ENCODE results near the gene LRRC40.
"Not testable (repeated sequence)": the region's sequence is repeated elsewhere in the genome, so short reads cannot be mapped to it uniquely, and the experiment has no call there.

Gene LRRC40

DNA sequence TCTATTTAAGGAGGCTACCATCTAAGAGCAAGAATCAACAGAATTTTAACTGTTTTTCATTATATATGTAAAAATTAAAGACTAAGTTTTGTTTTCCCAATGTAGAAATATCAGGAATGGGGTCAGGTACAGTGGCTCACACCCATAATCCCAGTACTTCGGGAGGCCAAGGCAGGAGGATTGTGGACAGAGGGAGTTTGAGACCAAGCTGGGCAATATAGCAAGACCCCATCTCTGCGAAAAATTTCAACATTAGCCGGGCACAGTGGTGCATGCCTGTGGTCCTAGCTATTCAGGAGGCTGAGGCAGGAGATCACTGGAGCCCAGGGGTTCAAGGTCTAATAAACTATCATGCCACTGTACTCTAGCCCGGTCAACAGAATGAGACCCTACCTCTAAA, 5.3 kb downstream of the LRRC40 start:
- DNase-seq: no peak

DNA sequence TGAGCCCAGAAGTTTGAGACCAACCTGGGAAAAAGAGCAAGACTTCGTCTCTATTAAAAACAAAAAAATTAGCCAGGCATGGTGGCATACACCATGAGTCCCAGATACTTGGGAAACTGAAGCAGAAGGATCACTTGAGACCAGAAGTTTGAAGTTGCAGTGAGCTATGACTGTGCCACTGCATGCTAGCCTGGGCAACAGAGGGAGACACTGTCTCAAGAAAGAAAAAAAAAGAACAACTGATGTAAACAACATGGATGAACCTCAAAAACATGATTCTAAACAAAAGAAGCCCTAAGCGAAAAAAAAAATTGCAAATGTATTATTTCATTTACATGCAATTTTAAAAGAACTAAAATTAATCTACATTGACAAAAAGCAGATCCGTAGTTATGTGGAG, 9.0 kb downstream of the LRRC40 start:
- DNase-seq: no peak

DNA sequence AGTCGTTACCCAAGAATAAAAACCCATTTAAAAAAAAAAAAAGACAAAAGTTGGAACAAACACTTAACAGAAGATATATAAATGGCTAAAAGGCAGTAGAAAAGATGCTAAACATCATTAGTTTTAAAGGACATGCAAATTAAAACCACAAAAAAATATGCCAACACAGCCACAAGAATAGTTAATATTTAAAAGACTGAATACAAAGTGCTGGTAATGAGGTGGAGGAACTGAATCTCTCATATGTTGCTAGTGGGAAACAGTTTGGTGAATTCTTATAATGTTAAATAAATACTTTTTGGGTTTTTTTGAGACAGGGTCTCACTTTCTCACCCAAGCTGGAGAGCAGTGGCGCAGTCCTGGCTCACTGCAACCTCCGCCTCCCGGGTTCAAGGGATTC, 10.0 kb downstream of the LRRC40 start:
- no peak for DNase-seq

DNA sequence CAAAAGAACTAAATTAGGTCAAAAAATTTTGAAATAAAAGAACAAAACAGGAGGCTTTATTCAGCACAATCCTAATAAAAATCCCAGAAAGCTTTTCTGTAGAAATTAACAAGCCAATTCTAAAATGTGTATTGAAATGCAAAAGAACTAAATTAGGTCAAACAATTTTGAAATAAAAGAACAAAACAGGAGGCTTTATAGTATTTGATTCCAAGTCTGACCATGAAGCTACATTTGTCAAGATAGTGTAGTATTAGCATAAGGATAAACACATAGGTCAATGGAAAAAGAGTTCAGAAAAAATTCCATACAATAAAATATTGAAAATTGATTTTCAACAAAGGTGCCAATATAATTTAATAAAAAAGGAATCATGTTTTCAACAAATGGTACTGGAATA, 10.8 kb downstream of the LRRC40 start:
- DNase-seq: no peak

DNA sequence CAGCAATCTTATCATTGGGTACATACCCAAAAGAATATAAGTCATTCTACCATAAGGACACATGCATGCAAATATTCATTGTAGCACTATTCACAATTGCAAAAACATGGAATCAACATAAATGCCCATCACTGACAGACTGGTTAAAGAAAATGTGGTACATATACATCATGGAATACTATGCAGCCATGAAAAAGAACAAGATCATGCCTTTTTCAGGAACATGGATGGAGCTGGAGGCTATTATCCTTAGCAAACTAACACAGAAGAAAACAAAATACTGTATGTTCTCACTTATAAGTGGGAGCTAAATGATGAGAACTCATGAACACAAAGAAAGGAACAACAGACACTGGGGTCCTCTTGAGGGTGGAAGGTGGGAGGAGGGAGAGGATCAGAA, 12.9 kb downstream of the LRRC40 start:
- not testable (repeated sequence) for DNase-seq

DNA sequence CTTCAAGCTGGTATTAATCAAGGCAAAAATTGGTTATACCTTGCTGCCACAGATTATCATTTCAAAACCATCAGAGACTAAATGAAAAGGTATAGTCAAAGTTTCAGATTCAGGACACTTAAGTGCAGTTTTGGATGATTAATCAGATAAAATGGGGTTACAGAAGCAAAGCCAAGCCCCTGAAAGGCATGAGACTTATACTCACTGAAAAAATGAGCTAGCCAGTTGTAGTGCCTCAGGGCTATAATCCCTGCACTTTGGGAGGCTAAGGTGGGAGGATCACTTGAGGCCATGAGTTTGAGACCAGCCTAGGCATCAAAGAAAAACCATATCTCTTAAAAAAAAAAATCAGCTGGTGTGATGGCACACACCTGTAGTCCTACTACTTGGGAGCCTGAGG, 15.2 kb downstream of the LRRC40 start:
- no peak for DNase-seq

DNA sequence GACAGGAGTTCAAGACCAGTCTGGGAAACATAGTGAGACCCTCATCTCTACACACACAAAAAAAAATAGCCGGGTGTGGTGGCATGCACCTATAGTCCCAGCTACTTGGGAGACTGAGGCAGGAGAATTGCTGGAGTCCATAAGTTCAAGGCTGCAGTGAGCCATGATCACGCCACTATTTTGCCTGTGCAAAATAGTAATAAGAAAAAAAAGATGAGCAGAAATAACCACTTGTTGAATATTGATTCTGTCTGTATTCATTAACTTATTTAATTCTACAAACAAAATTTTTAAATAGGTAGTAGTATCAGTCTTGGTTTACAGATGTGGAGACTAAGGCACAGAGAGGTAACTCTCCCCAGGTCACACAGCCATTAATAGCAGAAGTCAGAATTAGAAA, 16.9 kb downstream of the LRRC40 start:
- no peak for DNase-seq

DNA sequence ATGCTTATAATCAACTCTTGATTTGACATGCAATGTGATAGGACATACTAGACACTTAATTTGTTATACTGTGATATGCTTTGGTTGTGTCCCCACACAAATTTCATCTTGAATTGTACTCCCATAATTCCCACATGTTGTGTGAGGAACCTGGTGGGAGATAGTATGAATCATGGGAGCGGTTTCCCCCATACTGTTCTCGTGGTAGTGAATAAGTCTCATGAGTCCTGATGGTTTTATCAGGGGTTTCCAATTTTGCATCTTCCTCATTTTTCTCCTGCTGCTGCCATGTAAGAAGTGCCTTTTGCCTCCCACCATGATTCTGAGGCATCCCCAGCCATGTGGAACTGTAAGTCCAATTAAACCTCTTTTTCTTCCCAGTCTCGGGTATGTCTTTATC, 20.2 kb downstream of the LRRC40 start:
- not testable (repeated sequence) for DNase-seq

DNA sequence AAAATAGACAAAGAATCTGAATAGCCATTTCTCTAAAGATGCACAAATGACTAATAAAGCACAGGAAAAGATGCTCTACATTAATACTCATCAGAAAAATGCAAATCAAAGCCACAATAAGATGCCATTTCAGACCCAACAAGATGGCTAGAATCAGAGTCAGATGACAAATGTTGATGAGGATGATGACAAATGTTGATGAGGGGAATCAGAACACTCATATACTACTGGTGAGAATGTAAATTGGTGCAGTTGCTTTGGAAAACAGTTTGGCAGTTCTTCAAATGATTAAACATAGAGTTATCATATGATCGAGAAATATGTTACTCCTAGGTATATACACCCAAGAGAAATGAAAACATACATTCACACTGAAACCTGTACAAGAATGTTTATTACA, 33.9 kb downstream of the LRRC40 start:
- no peak for DNase-seq

DNA sequence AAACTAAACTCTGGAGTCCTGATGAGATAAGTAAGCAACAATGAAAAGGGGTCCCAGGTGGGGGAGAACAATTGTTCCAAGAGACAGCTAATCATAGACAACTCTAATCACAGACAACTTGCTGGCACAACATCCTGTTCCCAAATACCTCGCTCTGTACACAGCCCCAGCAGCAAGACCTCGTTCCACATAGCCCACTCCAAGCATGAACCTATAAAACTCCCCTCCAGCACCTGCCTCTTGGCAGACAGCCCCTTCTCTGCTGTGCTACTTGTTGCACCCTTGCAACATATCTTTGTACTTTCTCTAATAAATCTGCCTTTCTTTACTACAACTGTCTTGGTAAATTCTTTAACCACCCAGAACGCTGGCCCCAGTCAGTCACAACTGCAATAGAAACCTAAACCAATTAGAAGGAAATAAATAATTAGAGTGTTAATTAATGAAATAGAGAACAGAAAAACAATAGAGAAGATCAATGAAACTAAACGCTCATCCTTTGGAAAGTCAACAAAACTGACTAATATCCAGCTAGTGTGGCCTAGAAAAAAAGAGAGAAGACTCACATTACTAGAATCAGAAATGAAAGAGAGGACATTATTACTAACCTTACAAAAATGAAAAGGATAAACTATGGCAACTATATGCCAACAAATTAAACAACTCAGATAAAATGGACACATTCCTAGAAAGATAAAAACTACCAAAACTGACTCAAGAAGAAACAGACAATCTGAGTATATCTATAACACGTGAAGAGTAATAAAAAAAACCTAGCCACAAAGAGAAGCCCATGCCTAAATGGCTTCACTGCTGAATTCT, 36.1 kb downstream of the LRRC40 start:
- no peak for DNase-seq

DNA sequence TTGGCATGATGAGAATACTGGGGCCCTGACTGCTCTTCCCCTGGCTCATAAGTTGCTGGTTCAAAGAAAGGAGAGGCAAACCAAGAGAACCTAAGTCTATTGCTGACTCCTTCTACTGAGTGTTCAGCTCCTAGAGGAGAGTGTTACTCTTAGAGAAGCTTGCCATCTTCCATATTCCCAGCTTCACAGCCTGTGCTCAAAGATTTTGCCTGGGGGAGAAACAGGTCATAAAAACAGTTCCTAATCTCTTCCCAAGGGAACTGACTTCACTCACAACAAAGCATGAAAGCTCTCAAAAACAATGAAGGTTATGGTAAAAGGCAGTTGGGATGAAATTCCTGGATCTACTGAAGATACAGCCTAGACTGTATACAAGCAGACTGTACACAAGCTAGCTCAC, 37.1 kb downstream of the LRRC40 start:
- DNase-seq: no peak

DNA sequence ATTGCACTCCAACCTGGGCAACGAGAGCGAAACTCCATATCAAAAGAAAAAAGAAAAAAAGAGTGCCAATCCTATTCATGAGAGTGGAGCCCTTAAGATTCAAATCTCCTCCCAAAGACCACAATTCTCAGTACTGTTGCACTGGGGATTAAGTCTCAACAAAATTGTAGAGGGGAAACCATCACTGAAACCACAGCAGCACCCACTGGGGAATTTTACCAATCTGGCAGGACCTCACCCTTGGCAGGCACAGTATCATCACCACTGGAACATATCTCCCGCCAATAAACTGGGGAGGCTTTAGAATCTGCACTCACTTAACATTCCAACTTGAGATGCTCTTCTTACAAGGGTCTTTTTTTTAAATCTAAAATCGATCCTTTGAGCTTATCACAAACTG, 41.0 kb downstream of the LRRC40 start:
- DNase-seq: no peak

DNA sequence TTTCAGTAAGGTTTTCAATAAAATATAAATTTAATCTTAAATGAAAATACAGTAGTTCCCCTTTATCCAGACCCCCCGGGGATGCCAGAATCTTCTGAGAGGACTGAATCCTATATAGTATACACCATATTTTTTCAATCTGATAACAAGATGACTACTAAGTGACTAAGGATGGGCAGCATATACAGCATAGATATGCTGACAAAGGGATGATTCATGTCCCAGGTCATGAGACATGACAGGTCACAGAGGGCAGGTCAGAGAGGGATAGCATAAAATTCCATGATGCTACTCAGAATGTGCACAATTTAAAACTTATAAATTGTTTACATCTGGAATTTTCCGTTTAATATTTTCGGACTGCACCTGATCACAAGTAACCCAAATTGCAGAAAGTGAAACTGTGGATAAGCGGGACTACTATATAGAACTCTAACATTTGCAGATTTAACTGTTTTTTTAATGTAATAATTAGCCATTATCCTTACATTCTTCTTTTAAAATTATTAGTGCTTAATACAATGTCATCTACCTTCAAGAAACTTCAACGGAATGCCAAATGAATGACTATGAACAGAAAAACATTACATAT, 48.8 kb downstream of the LRRC40 start:
- peak; percentile 17 for DNase-seq

DNA sequence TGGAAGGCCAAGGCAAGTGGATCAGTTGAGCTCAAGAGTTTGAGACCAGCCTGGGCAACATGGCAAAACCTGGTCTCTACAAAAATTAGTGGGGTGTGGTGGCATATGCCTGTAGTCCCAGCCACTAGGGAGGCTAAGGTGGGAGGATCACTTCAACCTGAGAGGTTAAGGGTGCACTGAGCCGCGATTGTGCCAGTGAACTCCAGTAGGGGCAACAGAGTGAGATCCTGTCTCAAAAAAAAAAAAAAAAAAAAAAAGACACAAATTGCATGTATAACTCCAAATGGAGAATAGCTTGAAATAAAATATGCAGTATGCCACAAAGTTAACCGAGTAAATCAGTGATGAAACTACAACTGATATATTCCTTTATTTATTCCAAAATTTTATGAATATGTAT, 51.6 kb downstream of the LRRC40 start:
- no peak for DNase-seq

DNA sequence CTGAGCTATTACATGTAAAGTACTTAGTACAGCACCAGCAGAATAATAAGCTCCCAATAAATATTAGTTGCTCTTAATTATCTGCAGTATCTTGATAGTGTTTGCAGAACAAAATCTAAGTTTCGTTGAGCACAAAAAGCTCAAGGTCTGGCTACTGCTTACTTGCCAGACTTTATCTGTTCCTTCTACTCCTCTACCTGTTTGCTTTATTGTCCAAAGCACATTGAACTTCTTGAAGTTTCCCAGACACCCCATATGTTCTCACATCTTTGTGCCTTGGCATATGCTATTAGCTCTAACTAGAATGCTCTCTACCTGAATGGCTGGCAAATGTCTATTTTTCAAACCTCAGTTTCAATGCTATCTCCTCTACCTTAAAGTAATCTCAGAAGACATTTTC, 54.9 kb downstream of the LRRC40 start:
- no peak for DNase-seq

DNA sequence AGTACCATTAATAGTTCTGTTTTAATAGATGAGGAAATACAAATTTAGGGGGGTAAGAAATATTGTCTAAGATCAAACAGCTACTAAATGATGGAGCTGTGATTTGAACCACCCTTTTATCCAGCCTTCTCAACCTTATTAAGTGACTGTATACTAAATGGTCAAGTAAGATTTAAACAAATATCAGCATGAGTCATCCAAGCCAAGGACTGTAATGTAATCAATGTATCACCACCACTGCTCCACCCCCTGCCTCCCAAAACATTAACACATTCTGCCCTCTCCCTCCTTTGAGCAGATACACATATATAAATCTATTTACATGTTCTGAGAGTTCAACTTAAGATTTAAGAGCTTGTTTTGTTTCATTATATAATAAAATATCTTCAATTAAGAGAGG, 58.9 kb downstream of the LRRC40 start:
- peak; percentile 23 for DNase-seq

DNA sequence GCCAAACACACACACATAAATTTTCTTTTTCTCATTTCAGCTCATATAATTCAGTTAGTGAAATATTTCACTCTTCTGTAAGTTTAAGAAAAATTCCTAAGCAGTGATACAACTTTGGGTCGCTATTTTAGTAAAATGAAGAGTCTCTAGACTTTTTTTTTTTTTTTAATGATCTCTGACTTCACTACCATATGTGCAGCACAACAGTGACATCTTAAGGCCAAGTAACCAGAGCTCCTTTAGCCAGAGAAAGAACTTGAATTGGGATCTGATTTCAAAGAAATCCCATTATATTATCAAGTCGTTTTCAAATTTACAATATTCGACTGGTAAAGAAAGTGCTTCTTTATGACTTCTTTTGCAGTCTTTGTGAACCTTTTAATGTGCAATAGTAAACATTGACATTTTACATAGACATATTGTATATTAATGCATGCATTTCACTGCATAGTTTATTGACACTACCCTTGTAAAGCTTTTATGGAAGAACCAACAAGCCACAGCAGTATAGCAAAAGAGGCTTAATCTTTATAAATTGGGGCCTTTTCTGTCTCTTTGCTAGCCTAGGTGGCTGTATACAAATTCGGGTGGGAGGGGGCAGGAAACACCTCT, 62.2 kb downstream of the LRRC40 start:
- peak; percentile 70 for DNase-seq

DNA sequence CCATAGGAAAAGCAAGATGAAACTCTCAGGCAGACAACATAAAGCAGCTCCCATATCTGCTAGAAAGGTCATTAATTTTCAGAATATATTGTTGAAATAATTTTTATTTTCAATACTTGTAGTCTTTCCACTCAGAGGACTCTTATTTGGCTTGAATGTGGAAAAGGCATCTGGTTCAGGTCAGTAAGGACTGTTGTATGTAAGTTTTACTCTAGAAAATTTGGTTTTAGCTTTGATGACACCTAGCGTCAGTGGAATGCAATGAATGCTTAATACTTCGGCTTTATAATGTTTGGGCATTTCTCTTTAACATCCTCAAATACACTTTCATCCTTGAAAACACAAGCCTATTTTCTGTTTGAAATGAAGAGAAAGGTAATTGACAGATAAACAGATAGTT, 63.3 kb downstream of the LRRC40 start:
- peak; percentile 47 for DNase-seq

DNA sequence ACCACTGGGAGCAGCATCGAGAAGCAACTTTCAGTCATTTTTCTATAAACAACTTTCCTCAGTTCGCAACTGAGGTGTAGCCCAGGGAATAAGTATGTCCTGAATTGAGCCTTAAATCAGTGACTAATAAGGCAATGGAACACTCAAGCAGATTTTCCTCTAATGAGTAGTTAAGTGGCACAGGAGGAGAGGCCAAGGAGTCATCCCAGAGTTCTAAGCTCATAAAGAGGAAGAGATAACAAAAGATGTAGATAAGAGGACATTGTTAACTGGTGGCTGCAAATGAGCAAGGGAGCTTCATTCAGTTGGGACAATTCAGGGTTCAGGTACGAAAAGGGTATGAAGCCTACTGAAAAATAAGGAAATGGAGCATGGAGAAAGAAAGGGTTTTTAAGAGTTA, 64.5 kb downstream of the LRRC40 start:
- peak; percentile 6 for DNase-seq

DNA sequence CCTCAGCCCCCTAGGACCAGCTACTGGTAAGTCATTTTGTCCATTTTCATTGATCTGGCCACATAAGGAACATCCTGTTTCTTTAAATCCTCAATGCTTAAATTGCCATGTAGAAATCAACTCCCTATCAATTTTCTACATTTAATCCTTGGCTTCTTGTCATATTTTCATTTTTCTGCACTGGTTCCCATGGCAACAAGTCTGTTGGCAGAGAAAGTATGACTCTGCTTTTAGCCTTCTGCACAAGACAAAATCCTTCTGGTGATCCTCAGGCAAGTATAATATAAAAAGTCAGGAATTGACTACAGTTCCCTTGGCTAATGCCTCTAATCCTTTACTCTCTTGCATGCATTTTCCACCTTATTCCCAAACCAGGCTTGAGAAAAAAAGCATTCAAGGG, 65.0 kb downstream of the LRRC40 start:
- DNase-seq: peak; percentile 81

DNA sequence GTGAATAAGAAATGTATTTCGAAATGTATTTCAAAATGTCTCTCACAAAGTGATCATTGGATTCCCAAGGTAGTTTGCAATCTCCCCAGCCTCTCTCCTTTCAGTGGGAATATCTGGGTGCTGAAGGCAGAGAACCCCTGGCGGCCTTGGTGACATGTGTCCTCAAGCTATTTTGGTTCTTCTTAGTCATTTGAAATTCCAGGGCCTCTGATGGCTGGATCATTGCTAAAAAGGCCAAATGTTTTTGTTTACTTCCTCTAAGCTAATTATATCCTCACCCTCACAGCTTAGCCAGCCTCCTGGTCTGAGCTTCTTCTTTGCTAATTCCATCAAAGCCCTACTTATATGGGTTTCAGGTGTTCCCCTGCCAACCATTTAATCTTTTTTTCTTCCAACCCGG, 71.2 kb downstream of the LRRC40 start:
- DNase-seq: no peak

DNA sequence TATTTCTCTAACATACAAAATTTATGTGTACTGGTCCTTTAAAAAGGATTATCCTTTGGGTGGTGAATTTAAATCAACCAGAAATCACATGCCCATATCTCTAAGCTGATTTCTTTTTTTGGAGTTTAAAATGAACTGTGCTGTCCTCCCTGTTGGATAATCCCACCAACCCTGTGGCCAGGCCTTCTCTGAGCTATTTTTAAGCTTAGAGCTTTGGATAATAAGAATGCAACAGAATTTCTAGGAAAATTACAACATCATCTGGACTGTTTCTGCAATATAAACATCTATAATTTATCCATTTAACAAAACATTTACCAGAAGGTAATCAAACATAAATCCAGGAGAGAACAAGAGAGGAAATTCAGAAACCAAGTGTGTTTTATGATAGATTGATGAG, 88.3 kb downstream of the LRRC40 start:
- DNase-seq: no peak

DNA sequence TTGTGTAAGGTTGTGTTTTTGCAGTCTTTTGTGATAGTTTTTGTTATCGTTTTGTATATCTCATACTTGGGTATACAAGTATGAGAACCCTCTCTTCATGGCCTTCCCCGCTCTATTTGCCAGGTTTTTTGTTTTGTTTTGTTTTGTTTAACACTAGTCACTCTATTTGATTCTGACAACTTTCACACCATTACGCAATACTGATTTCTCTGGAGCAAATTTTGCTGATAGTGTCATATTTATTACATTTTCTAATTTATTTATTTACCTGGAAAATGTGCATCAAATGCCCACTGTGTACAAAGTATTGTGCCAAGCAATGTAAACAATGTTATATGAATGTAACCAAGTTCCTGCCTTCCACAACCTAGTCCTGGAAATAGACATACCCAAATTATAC, 90.1 kb downstream of the LRRC40 start:
- DNase-seq: no peak

DNA sequence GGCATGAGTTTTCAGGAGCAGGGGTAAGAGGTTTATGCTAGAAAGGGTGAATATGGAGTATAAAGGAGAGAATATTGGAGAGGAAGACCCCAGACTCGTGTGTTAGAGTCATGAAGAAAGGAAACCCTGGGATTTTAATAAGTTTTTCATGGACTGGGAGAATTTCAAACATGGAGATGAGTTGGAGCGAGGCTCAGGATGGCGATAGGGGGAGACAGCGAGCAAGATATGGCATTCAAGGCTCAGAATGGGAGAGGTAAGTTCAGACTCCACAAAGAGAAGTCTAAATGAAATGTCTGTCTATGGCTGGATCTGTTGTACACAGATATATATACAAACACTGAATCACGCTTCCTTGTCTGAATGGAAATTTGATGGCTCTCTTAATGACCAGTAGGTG, 92.5 kb downstream of the LRRC40 start:
- DNase-seq: no peak

DNA sequence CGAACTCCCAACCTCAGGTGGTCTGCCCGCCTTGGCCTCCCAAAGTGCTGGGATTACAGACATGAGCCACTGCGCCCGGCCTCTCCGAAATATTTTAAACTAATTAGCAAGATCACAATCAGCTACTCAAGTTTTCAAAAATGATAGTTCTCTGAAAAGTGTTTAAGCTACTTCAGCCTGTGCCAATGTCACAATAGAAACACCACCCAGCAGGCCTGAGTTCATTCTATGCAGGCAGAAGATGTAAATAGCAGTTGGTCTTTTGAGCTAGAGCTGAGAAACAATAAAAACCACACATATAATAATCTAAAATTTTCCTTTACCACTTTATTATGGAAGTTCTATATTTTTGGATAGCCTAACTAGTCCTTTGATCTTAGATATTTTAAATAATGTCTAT, 96.1 kb downstream of the LRRC40 start:
- DNase-seq: no peak
